ENCODE data around the gene PPM1D. TPM values are rescaled to one million over a fixed set of nuclear protein-coding genes. Genes with fewer than 3 reads are reported as not detected.

PPM1D gene
- total RNA-seq, 1 donor from 2014 or later = 28.7 TPM

DNA sequence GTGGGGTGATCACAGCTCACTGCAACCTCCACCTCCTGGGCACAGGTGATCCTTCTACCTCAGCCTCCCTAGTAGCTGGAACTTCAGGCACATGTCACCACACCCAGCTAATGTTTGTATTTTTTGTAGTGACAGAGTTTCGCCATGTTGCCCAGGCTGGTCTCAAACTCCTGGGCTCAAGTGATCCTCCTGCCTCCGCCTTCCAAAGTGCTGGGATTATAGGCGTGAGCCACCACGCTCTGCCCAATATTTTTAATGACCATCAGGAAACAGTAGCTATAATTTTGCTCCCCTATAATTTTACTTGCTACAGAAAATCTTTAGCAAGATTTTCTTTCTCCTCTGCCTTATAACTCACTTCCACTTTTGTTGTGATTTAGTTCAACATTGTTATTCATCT, 44.2 kb upstream of the PPM1D start:
- Mint-ChIP-seq H3K9me3 (ENCODE audit: unreplicated experiment) (peaks cover 24% of the 10 kb centered on the region), H3K27me3 (ENCODE audit: low read depth, unreplicated experiment) (no peaks in the 10 kb centered on the region), H3K36me3 (ENCODE audit: low read depth, unreplicated experiment) (peaks cover 4% of the 10 kb centered on the region), H3K4me1 (ENCODE audit: low read depth, unreplicated experiment) (no peaks in the 10 kb centered on the region), H3K4me3 (ENCODE audit: unreplicated experiment) (no peak overlapping the region), H3K27ac (ENCODE audit: unreplicated experiment) (no peak overlapping the region)
- no peak for TF ChIP-seq EZH2 (IDR thresholded peaks at IDR 0.05; ENCODE audit: insufficient read depth, low read length)
- TF ChIP-seq CTCF (IDR thresholded peaks at IDR 0.05; ENCODE audit: insufficient read depth, low read depth, low read length) = no peak
- H4K20me1 ChIP-seq (ENCODE audit: insufficient read depth, low read length) = no peaks in the 10 kb centered on the region
- H3K27ac ChIP-seq (ENCODE audit: low read depth, low read length) = no peak overlapping the region
- H3K9ac ChIP-seq (ENCODE audit: low read length) = no peak overlapping the region
- H3K4me3 ChIP-seq (ENCODE audit: insufficient read depth, low read depth, low read length) = no peak overlapping the region
- no peak for FAIRE-seq
- no peaks in the 10 kb centered on the region for H3K4me1 ChIP-seq (ENCODE audit: insufficient read depth, low read length)
- no peak overlapping the region for H2AFZ ChIP-seq (ENCODE audit: low read depth, low read length)
- no peaks in the 10 kb centered on the region for H3K79me2 ChIP-seq (ENCODE audit: insufficient read depth, low read length)
- H3K4me2 ChIP-seq (ENCODE audit: low read length) = no peak overlapping the region
- no peak for DNase-seq (ENCODE audit: low read depth)
- no peaks in the 10 kb centered on the region for H3K9me3 ChIP-seq (ENCODE audit: insufficient read depth, low read depth, low read length)
- no peaks in the 10 kb centered on the region for H3K36me3 ChIP-seq (ENCODE audit: insufficient read depth, low read length)
- no peaks in the 10 kb centered on the region for H3K27me3 ChIP-seq (ENCODE audit: insufficient read depth, low read length)

GRCh38 chr17:60557805-60558204, 42.2 kb upstream of the PPM1D start:
- Histone ChIP-seq H2AFZ (ENCODE audit: low read depth, low read length) (no peak overlapping the region), H3K27me3 (ENCODE audit: insufficient read depth, low read length) (no peaks in the 10 kb centered on the region), H3K4me3 (ENCODE audit: insufficient read depth, low read depth, low read length) (no peak overlapping the region), H3K27ac (ENCODE audit: low read depth, low read length) (no peak overlapping the region), H3K9ac (ENCODE audit: low read length) (no peak overlapping the region), H3K79me2 (ENCODE audit: insufficient read depth, low read length) (no peaks in the 10 kb centered on the region), H3K4me1 (ENCODE audit: insufficient read depth, low read length) (no peaks in the 10 kb centered on the region), H3K36me3 (ENCODE audit: insufficient read depth, low read length) (no peaks in the 10 kb centered on the region), H3K4me2 (ENCODE audit: low read length) (no peak overlapping the region), H3K9me3 (ENCODE audit: insufficient read depth, low read depth, low read length) (no peaks in the 10 kb centered on the region), H4K20me1 (ENCODE audit: insufficient read depth, low read length) (no peaks in the 10 kb centered on the region)
- DNase-seq (ENCODE audit: low read depth) (no peak), FAIRE-seq (no peak)
- no peaks in the 10 kb centered on the region for H3K27me3 Mint-ChIP-seq (ENCODE audit: low read depth, unreplicated experiment)
- peaks cover 24% of the 10 kb centered on the region for H3K9me3 Mint-ChIP-seq (ENCODE audit: unreplicated experiment)
- peaks cover 4% of the 10 kb centered on the region for H3K36me3 Mint-ChIP-seq (ENCODE audit: low read depth, unreplicated experiment)
- no peak overlapping the region for H3K27ac Mint-ChIP-seq (ENCODE audit: unreplicated experiment)
- H3K4me3 Mint-ChIP-seq (ENCODE audit: unreplicated experiment) = no peak overlapping the region
- TF ChIP-seq CTCF (IDR thresholded peaks at IDR 0.05; ENCODE audit: insufficient read depth, low read depth, low read length) (no peak), EZH2 (IDR thresholded peaks at IDR 0.05; ENCODE audit: insufficient read depth, low read length) (no peak)
- no peaks in the 10 kb centered on the region for H3K4me1 Mint-ChIP-seq (ENCODE audit: low read depth, unreplicated experiment)

GRCh38 chr17:60559659-60559994, 40.4 kb upstream of the PPM1D start:
- H3K9me3 ChIP-seq (ENCODE audit: insufficient read depth, low read depth, low read length) = no peaks in the 10 kb centered on the region
- Mint-ChIP-seq H3K9me3 (ENCODE audit: unreplicated experiment) (peaks cover 18% of the 10 kb centered on the region), H3K36me3 (ENCODE audit: low read depth, unreplicated experiment) (no peaks in the 10 kb centered on the region), H3K27ac (ENCODE audit: unreplicated experiment) (no peak overlapping the region), H3K27me3 (ENCODE audit: low read depth, unreplicated experiment) (no peaks in the 10 kb centered on the region), H3K4me1 (ENCODE audit: low read depth, unreplicated experiment) (no peaks in the 10 kb centered on the region), H3K4me3 (ENCODE audit: unreplicated experiment) (no peak overlapping the region)
- no peak overlapping the region for H3K4me2 ChIP-seq (ENCODE audit: low read length)
- H3K9ac ChIP-seq (ENCODE audit: low read length) = no peak overlapping the region
- TF ChIP-seq CTCF (IDR thresholded peaks at IDR 0.05; ENCODE audit: insufficient read depth, low read depth, low read length) (no peak), EZH2 (IDR thresholded peaks at IDR 0.05; ENCODE audit: insufficient read depth, low read length) (no peak)
- no peaks in the 10 kb centered on the region for H3K36me3 ChIP-seq (ENCODE audit: insufficient read depth, low read length)
- no peaks in the 10 kb centered on the region for H4K20me1 ChIP-seq (ENCODE audit: insufficient read depth, low read length)
- no peaks in the 10 kb centered on the region for H3K27me3 ChIP-seq (ENCODE audit: insufficient read depth, low read length)
- FAIRE-seq (no peak), DNase-seq (ENCODE audit: low read depth) (no peak)
- H3K4me3 ChIP-seq (ENCODE audit: insufficient read depth, low read depth, low read length) = no peak overlapping the region
- no peaks in the 10 kb centered on the region for H3K79me2 ChIP-seq (ENCODE audit: insufficient read depth, low read length)
- H3K4me1 ChIP-seq (ENCODE audit: insufficient read depth, low read length) = no peaks in the 10 kb centered on the region
- H2AFZ ChIP-seq (ENCODE audit: low read depth, low read length) = no peak overlapping the region
- no peak overlapping the region for H3K27ac ChIP-seq (ENCODE audit: low read depth, low read length)
